OCI-LY7 (cell line): ENCODE data around the gene ALDH1A2. TPM values are rescaled to one million over a fixed set of nuclear protein-coding genes. Genes with fewer than 3 reads are reported as not detected.
"Not testable (repeated sequence)": the region's sequence is repeated elsewhere in the genome, so short reads cannot be mapped to it uniquely, and the experiment has no call there.

ENCODE experiments used
- BruUV-seq: library from RNA; stranded (reverse); fragments of 400-500 nt; replicated peaks from 2 replicates; lab custom pipeline; 2021; lab: Mats Ljungman, UMichigan
- CTCF ChIA-PET: fragments of 300-600 bp; sonication (Branson Sonifier 250); formaldehyde crosslinking; loops from one replicate; lab custom pipeline; 2022; ENCODE audit warnings: antibody characterized with exemption; ENCODE audit not compliant: unreplicated experiment; lab: Charles Lee
- POLR2A ChIA-PET: fragments of 300-600 bp; sonication (Branson Sonifier 250); formaldehyde crosslinking; loops from one replicate; lab custom pipeline; 2022; ENCODE audit warnings: antibody characterized with exemption; lab: Charles Lee
- DNase-seq: peaks from one replicate; pipeline ENCODE4 v3.0.0-alpha.2; 2015; ENCODE audit warnings: low spot score
- H2AFZ ChIP-seq: fragments of 200-600 bp; sonication (generic), shearing (Covaris generic); 2 replicates; pipeline ENCODE4 v1.6.1; 2014; ENCODE audit warnings: mild to moderate bottlenecking, antibody characterized with exemption, low read length, moderate library complexity
- H3K27ac ChIP-seq: fragments of 200-600 bp; sonication (generic); 2 replicates; pipeline ENCODE4 v1.5.1; 2014; ENCODE audit warnings: mixed run types, low read depth, mild to moderate bottlenecking, moderate library complexity, low read length, inconsistent platforms; ENCODE audit not compliant: poor library complexity, severe bottlenecking
- H3K36me3 ChIP-seq: fragments of 200-600 bp; sonication (generic); 2 replicates; pipeline ENCODE4 v1.6.1; 2014; ENCODE audit warnings: mild to moderate bottlenecking, antibody characterized with exemption, low read length, moderate library complexity, mixed read lengths; ENCODE audit not compliant: insufficient read depth
- H3K4me1 ChIP-seq: fragments of 200-600 bp; sonication (generic); 2 replicates; pipeline ENCODE4 v1.5.1; 2014; ENCODE audit warnings: mild to moderate bottlenecking, low read length; ENCODE audit not compliant: insufficient read depth, poor library complexity, severe bottlenecking
- H3K4me2 ChIP-seq: fragments of 200-600 bp; sonication (generic); 2 replicates; pipeline ENCODE4 v1.6.1; 2014; ENCODE audit warnings: mild to moderate bottlenecking, low read length
- H3K4me3 ChIP-seq: fragments of 200-600 bp; sonication (generic); 2 replicates; pipeline ENCODE4 v1.5.1; 2014; ENCODE audit warnings: mild to moderate bottlenecking, low read depth, low read length; ENCODE audit not compliant: poor library complexity, severe bottlenecking
- H3K79me2 ChIP-seq: fragments of 200-600 bp; sonication (generic); 2 replicates; pipeline ENCODE4 v1.6.1; 2016; ENCODE audit warnings: low read depth, mild to moderate bottlenecking, low read length, moderate library complexity, mixed read lengths; ENCODE audit not compliant: insufficient read depth
- H3K9me2 ChIP-seq: fragments of 200-600 bp; sonication (generic); 2 replicates; pipeline ENCODE4 v1.6.1; 2016; ENCODE audit warnings: mild to moderate bottlenecking, low read length, mixed read lengths; ENCODE audit not compliant: insufficient read depth
- H3K9me3 ChIP-seq: fragments of 200-600 bp; sonication (generic); 2 replicates; pipeline ENCODE4 v1.6.1; 2014; ENCODE audit warnings: mild to moderate bottlenecking, mixed run types, low read length, mixed read lengths
- H4K20me1 ChIP-seq: fragments of 200-600 bp; sonication (generic); 2 replicates; pipeline ENCODE4 v1.6.1; 2014; ENCODE audit warnings: mild to moderate bottlenecking, antibody characterized with exemption, low read length, moderate library complexity, mixed read lengths; ENCODE audit not compliant: insufficient read depth
- CTCF ChIP-seq: fragments of 200-600 bp; sonication (generic); conservative IDR thresholded peaks from 2 replicates; pipeline ENCODE4 v1.5.1; 2014; ENCODE audit warnings: mild to moderate bottlenecking, antibody characterized with exemption, low read length, moderate library complexity, mixed read lengths
- EZH2phosphoT487 ChIP-seq: fragments of 200-600 bp; sonication (generic); IDR thresholded peaks from 2 replicates; pipeline ENCODE4 v1.6.1; 2018; ENCODE audit warnings: low read depth, borderline replicate concordance, mild to moderate bottlenecking, mixed run types, antibody characterized with exemption, low read length, moderate library complexity, mixed read lengths
- intact Hi-C: fragments of 100-400 bp; cut with micrococcal nuclease; formaldehyde crosslinking; loops from one replicate; pipeline ENCODE4 v1.10.0; 2022; ENCODE audit not compliant: unreplicated experiment
- total RNA-seq, 2 experiments: library from RNA; depleted of rRNA in 1 of 2; stranded (reverse); fragments of >200 nt in 1 of 2; shearing (Covaris generic) in 1 of 2; gene quantifications; 2 replicates each; pipeline ENCODE4 v1.2.3, GENCODE V29; 2014 to 2022

Gene ALDH1A2
- total RNA-seq, 2 experiments from 2014 or later, result not detected

GRCh38 chr15:58046467-58046866 is 19.0 kb downstream of the ALDH1A2 start:
- no peaks in the 10 kb centered on the region for H3K9me3 ChIP-seq
- no peaks in the 10 kb centered on the region for H3K79me2 ChIP-seq
- ChIA-PET POLR2A (no interaction called here), CTCF (no interaction called here)
- H3K4me2 ChIP-seq, result no peak overlapping the region
- H3K36me3 ChIP-seq, result no peaks in the 10 kb centered on the region
- no peaks in the 10 kb centered on the region for H4K20me1 ChIP-seq
- no peaks in the 10 kb centered on the region for H3K9me2 ChIP-seq
- no peaks in the 10 kb centered on the region for H3K4me1 ChIP-seq
- TF ChIP-seq EZH2phosphoT487 (no peak), CTCF (no peak)
- DNase-seq, result no peak
- no peak overlapping the region for H3K27ac ChIP-seq
- no peak overlapping the region for H2AFZ ChIP-seq
- intact Hi-C loops, result no loop called here
- BruUV-seq, result no TSS peak
- no peak overlapping the region for H3K4me3 ChIP-seq

- H3K27ac ChIP-seq, intact Hi-C loops, H3K4me1 ChIP-seq, H3K79me2 ChIP-seq, DNase-seq, H4K20me1 ChIP-seq, H3K4me3 ChIP-seq, H3K4me2 ChIP-seq, H3K9me3 ChIP-seq, CTCF ChIA-PET, POLR2A ChIA-PET, BruUV-seq, H3K36me3 ChIP-seq, H3K9me2 ChIP-seq, H2AFZ ChIP-seq: not testable (repeated sequence)
These were observed 20.1 kb downstream of the ALDH1A2 start for GRCh38 chr15:58045376-58045775.

- no peaks in the 10 kb centered on the region for H3K79me2 ChIP-seq
- H3K9me2 ChIP-seq, result no peaks in the 10 kb centered on the region
- no peaks in the 10 kb centered on the region for H3K4me1 ChIP-seq
- ChIA-PET CTCF (no interaction called here), POLR2A (no interaction called here)
- TF ChIP-seq EZH2phosphoT487, result no peak
- TF ChIP-seq CTCF, result no peak
- intact Hi-C loops, result loop anchor here (5.0 kb wide), 1 partner anchor 138 kb away; no protein-coding TSS in a partner anchor
- BruUV-seq, result no TSS peak
- DNase-seq, result no peak
- no peak overlapping the region for H3K27ac ChIP-seq
- H3K36me3 ChIP-seq, result no peaks in the 10 kb centered on the region
- no peak overlapping the region for H3K4me2 ChIP-seq
- H2AFZ ChIP-seq, result no peak overlapping the region
- H4K20me1 ChIP-seq, result no peaks in the 10 kb centered on the region
- H3K9me3 ChIP-seq, result no peaks in the 10 kb centered on the region
- no peak overlapping the region for H3K4me3 ChIP-seq
These were observed 21.0 kb downstream of the ALDH1A2 start for GRCh38 chr15:58044551-58044950.
